GM21528 (cell line): ENCODE measurements around the gene KIF26A.
"Not testable (repeated sequence)": the region's sequence is repeated elsewhere in the genome, so short reads cannot be mapped to it uniquely, and the experiment has no call there.

ENCODE experiments used
- ATAC-seq: cut with Tn5 transposase; IDR thresholded peaks from one replicate; pipeline ENCODE4 v1.9.1; 2021; ENCODE audit warnings: mild to moderate bottlenecking, moderate library complexity; ENCODE audit not compliant: unreplicated experiment, low FRiP score

Gene KIF26A

DNA sequence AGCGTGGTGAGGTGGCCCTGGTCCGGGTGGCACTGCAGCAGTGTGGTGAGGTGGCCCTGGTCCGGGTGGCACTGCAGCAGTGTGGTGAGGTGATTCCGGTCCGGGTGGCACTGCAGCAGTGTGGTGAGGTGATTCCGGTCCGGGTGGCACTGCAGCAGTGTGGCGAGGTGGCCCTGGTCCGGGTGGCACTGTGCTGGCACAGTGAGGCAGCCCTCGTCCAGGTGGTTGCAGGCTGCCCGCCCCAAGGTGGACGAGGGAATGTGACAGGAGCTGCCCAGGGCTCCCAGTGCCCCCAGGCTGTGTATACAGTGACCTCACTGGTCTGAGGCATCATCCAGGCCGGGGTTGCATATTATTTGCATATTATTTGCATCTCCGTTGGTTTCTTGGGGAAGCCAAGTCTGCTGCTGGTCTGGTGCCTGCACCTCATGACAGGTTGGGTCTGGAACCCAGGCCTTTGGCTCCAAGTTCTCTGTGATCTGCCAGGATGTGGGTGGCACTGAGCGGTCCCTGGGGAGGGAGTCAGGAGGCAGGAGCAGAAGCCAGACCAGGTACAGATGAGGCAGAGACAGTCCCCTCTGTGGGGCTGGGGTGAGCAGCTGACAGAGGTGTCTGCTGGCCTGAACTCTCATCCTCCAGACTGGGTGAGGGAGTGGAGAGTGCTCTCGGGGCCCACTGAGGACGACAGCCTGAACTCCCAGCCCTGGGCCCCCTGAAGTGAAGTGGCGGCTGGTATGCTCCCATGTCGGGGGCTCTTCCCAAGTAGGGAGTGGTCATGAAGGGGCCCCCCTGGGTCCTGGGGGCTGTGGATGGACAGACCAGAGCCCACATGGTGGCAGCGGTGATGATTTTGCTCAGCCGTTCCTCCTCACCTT, 79.3 kb downstream of the KIF26A start:
- ATAC-seq: no peak

GRCh38 chr14:104218361-104219180, 80.2 kb downstream of the KIF26A start:
- ATAC-seq: no peak

- ATAC-seq: no peak
Measured at GRCh38 chr14:104219731-104220214, 81.4 kb downstream of the KIF26A start.

DNA sequence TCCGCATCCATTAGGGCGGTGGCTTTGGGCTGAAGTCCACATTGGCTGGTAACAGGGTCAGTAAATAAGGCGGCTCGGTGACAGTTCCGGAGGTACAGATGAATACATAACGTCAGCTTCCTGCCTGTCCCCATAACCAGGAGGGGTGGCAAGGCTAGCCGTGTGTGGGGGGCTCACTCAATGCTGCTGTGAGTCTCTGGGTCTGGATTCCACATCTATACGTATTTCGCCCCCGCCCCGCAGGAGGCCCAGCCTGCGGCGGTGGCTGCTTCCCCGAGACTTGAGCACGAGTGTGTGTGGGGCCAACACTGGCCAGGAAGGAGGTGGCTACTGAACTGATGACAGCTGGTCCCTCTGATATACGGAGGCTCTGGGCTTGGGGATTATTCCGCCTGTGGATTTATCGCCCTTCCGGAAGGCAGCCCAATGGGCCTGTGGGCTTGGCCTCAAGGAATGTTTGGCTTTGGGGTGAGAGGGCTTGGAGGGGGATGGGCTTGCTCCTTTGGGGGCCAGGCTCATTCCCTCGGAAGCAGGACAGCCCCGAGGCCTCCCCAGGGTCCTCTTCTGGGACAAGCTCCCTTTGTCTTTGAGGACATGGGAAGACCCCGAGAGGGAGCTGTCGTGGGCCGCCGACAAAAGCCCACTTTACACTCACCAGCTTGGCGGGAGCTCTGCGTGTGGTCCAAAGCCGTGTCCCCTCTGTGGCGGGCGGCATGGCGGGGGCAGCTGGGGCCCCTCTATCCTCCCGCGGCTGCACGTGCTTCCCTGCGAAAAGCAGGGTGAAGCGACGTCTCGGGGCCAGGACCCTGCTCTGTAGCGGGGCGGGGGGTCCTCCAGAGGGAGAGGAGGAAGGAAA, 82.1 kb downstream of the KIF26A start:
- no peak for ATAC-seq

GRCh38 chr14:104221071-104221625, 82.8 kb downstream of the KIF26A start:
- ATAC-seq: no peak

- ATAC-seq: no peak
Measured at GRCh38 chr14:104221636-104222369, 83.4 kb downstream of the KIF26A start.

DNA sequence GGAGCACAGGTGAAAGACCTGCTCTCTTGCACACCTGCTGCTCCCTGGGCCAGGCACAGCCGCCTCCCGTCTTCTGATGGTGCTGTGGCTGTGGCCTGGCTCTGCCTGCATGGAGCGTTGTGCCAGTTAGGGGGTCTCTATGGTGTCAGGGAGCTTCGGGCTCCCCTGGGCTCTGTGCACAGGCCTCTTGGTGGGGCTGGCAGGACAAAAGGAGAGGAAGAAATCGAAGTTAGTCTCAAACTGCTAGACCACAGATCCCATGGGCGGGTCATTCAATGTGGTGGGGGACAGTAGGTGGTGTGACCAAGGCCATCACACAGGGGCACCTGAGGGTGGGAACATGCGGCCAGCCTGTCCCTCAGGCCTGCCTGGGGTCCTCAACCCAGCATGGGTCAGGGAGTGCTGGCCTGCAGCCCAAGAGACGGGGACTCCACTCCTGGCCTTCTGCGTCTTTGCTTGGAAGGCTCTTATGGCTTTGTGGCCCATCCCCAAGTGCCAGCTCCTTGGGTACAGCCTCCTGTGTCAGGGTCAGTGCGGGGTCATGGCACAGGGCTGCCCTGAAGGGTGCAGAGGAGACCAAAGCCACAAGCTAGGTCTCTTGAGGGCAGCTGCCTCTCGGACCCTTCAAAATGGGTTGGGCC, 84.1 kb downstream of the KIF26A start:
- ATAC-seq: no peak

DNA sequence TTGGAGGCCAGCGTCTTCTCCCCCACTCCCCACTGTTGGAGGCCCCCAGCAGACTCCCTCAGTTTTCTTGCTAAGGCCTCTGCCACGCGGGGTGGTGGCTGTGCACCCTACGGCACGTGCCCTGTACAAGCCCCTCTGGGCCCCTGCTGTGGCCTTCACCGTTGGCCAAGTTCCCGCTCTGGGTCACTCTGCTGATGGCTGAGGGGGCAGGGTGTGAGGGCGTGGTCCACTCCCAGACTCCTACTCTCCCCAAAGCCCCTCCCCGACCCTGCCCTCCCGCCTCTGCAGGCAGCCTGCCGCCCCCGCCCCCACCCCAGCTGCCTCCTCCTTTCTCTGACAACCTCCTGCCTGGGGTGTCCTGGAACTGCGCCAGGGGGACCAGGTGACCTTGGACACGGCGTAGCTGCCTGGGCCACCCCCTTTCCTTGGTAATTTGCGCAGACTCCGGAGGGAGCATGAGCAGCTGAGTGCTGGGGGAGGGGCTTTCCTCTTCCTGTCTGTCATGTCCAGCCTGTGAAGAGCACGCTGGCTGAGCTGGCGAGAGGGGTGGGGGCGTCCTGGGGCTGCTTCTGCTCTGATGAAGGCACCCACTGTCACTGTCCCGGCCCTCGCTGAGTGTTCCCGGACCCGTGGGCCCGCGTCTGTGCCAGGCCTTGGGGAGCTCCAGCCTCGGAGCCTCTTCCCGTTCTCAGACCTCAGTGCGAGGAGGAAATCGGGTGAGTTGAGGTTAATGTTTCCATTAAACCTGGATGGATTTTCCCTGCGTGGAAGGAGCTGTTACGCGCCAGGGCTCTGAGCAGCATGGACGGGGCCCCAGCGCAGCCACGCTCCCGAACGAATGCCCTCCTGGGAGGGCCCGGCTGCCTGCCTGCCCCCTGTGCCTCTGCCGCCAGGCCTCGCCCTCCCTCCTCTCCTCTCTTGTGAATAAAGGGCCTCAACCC, 85.0 kb downstream of the KIF26A start:
- ATAC-seq: no peak

- ATAC-seq: no peak
Measured at GRCh38 chr14:104224131-104224505, 85.7 kb downstream of the KIF26A start.

DNA sequence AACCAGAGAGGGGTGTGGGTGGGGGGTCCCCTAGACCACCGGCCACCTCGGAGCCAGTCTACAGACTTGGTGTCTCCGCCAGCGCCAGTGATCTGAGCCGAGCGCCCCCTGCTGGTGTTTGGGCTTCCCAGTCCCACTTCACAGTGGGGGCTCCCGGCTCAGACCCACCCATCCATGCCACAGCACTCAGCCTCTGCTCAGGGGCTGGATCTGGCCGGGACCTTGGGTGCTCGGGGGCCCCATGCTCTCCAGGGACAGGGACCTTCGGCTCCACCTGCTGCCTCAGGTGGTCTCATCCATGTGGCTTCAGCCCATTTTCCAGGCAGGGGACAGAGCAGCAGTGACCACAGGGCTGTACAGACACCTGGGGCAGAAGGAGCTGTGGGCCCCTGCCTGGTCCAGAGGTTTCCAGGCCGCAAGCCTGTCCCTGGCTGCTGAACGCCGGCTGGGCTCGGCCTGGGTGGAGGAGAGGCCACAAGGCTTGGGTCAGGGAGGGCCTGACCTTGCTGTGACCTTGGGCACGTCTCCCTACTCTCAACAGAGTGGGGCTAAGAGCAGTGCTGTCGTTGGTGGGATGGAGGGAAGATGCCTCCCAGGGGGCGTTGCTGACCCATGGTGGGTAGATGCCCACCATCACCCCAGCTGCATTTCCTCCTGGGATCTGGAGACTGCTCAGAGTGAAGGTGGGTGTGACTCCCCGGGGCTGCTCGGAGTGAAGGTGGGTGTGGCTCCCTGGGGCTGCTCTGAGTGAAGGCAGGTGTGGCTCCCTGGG, 86.3 kb downstream of the KIF26A start:
- ATAC-seq: no peak

GRCh38 chr14:104225278-104226190, 87.1 kb downstream of the KIF26A start:
- ATAC-seq: not testable (repeated sequence)

GRCh38 chr14:104226421-104227383, 88.3 kb downstream of the KIF26A start:
- ATAC-seq: no peak

- no peak for ATAC-seq
Measured at GRCh38 chr14:104227806-104228205, 89.4 kb downstream of the KIF26A start.

GRCh38 chr14:104228221-104228620, 89.8 kb downstream of the KIF26A start:
- ATAC-seq: no peak
